ENCODE measurements around the gene PRKRA. TPM values are rescaled to one million over a fixed set of nuclear protein-coding genes. Genes with fewer than 3 reads are reported as not detected.

PRKRA gene
- total and polyA plus RNA-seq, 2 of the 13 experiments (the other 11 are each of a cell fraction or from before 2014, with no cell fraction given) = 53.1 to 74.7 TPM

DNA sequence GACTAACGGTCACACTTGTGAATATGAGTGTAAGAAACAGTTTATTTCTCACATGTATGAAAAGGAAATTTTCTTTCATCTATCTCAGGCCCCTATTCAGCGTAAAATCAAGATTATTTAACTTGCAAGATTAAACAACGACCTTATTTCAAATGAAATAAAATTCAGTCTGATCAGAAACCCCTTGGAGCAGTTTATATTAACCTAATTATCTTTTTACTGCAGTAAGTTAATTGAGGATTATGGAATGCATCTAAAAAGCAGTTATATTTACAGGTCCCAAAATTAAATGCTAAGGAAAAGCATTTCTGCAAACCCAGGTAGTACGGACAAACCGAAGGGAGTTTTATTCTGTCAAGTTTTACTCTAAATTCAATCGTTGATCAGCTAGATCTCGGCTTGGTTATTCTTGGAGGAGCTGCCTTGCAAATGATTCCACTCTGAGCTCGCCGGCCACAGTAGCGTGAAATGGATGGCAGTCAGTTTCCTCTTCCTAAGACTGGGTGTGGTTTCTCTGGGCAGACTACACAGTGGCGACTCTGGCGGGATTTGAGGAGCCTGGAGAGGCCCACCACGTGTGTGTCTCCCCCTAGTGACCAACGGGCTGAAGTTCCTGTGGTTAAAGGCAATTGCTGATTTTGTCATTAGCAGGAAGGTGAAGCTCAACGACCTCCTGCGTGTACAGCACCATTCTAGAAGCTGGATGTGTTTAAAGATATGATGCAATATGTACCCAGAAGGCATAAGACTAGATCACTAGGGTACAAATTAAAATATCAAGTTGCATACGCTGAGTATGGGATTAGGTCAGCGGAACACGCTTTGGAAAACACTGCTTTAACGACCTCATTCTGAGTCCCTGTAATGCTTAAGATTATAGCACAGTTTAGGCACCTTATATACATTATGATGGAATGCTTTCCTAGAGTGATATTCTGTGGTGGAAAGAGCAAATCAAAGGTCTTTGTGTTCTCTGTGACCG, 36.4 kb downstream of the PRKRA start (continued):
- TF ChIP-seq, protein P1, sequence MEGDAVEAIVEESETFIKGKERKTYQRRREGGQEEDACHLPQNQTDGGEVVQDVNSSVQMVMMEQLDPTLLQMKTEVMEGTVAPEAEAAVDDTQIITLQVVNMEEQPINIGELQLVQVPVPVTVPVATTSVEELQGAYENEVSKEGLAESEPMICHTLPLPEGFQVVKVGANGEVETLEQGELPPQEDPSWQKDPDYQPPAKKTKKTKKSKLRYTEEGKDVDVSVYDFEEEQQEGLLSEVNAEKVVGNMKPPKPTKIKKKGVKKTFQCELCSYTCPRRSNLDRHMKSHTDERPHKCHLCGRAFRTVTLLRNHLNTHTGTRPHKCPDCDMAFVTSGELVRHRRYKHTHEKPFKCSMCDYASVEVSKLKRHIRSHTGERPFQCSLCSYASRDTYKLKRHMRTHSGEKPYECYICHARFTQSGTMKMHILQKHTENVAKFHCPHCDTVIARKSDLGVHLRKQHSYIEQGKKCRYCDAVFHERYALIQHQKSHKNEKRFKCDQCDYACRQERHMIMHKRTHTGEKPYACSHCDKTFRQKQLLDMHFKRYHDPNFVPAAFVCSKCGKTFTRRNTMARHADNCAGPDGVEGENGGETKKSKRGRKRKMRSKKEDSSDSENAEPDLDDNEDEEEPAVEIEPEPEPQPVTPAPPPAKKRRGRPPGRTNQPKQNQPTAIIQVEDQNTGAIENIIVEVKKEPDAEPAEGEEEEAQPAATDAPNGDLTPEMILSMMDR (CRISPR knock-in tag; IDR thresholded peaks at IDR 0.05) = peak; percentile 97
- TF ChIP-seq, protein P2, sequence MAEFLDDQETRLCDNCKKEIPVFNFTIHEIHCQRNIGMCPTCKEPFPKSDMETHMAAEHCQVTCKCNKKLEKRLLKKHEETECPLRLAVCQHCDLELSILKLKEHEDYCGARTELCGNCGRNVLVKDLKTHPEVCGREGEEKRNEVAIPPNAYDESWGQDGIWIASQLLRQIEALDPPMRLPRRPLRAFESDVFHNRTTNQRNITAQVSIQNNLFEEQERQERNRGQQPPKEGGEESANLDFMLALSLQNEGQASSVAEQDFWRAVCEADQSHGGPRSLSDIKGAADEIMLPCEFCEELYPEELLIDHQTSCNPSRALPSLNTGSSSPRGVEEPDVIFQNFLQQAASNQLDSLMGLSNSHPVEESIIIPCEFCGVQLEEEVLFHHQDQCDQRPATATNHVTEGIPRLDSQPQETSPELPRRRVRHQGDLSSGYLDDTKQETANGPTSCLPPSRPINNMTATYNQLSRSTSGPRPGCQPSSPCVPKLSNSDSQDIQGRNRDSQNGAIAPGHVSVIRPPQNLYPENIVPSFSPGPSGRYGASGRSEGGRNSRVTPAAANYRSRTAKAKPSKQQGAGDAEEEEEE (CRISPR knock-in tag; IDR thresholded peaks at IDR 0.05; ENCODE audit: borderline replicate concordance) = no peak
- peak; percentile 85; the same call in 1 of the 2 replicates for TF ChIP-seq ZNF510 (CRISPR knock-in tag; IDR thresholded peaks at IDR 0.05; ENCODE audit: low read depth)
- no peak for TF ChIP-seq DR1 (CRISPR knock-in tag; IDR thresholded peaks at IDR 0.05)
- no peak for TF ChIP-seq ZNF615 (CRISPR knock-in tag; IDR thresholded peaks at IDR 0.05; ENCODE audit: borderline replicate concordance)
- 0 out of 2 replicates have a peak, but pooled peaks have one; percentile 23 for TF ChIP-seq GFI1 (CRISPR knock-in tag; IDR thresholded peaks at IDR 0.05; ENCODE audit: borderline replicate concordance)
- TF ChIP-seq, protein P3, sequence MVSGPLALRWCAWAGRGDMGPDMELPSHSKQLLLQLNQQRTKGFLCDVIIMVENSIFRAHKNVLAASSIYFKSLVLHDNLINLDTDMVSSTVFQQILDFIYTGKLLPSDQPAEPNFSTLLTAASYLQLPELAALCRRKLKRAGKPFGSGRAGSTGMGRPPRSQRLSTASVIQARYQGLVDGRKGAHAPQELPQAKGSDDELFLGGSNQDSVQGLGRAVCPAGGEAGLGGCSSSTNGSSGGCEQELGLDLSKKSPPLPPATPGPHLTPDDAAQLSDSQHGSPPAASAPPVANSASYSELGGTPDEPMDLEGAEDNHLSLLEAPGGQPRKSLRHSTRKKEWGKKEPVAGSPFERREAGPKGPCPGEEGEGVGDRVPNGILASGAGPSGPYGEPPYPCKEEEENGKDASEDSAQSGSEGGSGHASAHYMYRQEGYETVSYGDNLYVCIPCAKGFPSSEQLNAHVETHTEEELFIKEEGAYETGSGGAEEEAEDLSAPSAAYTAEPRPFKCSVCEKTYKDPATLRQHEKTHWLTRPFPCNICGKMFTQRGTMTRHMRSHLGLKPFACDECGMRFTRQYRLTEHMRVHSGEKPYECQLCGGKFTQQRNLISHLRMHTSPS (CRISPR knock-in tag; IDR thresholded peaks at IDR 0.05; ENCODE audit: low read depth) = no peak
- peak; percentile 87 for TF ChIP-seq KDM2A (CRISPR knock-in tag; IDR thresholded peaks at IDR 0.05; ENCODE audit: borderline replicate concordance, low read depth)
- TF ChIP-seq, protein P4, sequence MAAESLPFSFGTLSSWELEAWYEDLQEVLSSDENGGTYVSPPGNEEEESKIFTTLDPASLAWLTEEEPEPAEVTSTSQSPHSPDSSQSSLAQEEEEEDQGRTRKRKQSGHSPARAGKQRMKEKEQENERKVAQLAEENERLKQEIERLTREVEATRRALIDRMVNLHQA (CRISPR knock-in tag; IDR thresholded peaks at IDR 0.05) = no peak
- TF ChIP-seq, protein P5, sequence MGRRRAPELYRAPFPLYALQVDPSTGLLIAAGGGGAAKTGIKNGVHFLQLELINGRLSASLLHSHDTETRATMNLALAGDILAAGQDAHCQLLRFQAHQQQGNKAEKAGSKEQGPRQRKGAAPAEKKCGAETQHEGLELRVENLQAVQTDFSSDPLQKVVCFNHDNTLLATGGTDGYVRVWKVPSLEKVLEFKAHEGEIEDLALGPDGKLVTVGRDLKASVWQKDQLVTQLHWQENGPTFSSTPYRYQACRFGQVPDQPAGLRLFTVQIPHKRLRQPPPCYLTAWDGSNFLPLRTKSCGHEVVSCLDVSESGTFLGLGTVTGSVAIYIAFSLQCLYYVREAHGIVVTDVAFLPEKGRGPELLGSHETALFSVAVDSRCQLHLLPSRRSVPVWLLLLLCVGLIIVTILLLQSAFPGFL (CRISPR knock-in tag; IDR thresholded peaks at IDR 0.05) = no peak
- no peak for TF ChIP-seq ZNF235 (CRISPR knock-in tag; IDR thresholded peaks at IDR 0.05; ENCODE audit: borderline replicate concordance)
- TF ChIP-seq, protein P6, sequence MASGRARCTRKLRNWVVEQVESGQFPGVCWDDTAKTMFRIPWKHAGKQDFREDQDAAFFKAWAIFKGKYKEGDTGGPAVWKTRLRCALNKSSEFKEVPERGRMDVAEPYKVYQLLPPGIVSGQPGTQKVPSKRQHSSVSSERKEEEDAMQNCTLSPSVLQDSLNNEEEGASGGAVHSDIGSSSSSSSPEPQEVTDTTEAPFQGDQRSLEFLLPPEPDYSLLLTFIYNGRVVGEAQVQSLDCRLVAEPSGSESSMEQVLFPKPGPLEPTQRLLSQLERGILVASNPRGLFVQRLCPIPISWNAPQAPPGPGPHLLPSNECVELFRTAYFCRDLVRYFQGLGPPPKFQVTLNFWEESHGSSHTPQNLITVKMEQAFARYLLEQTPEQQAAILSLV (CRISPR knock-in tag; IDR thresholded peaks at IDR 0.05; ENCODE audit: borderline replicate concordance) = no peak
